B cell (primary cell): ENCODE results near the gene SETBP1.

Experiments
- EZH2 ChIP-seq: IDR thresholded peaks from 2 replicates; pipeline ENCODE4 v1.6.1; 2012; ENCODE audit warnings: borderline replicate concordance, low read depth, mild to moderate bottlenecking, moderate library complexity, low read length; ENCODE audit not compliant: insufficient read depth, poor library complexity, severe bottlenecking
- TF ChIP-seq, protein P1 (sequence below): fragments of 200-600 bp; IDR thresholded peaks from one replicate; pipeline ENCODE4 v1.8.0; 2022; ENCODE audit warnings: antibody characterized with exemption, mild to moderate bottlenecking

GRCh38 chr18:44754567-44754966 lies 73.9 kb downstream of the SETBP1 start:
- TF ChIP-seq, protein P1, sequence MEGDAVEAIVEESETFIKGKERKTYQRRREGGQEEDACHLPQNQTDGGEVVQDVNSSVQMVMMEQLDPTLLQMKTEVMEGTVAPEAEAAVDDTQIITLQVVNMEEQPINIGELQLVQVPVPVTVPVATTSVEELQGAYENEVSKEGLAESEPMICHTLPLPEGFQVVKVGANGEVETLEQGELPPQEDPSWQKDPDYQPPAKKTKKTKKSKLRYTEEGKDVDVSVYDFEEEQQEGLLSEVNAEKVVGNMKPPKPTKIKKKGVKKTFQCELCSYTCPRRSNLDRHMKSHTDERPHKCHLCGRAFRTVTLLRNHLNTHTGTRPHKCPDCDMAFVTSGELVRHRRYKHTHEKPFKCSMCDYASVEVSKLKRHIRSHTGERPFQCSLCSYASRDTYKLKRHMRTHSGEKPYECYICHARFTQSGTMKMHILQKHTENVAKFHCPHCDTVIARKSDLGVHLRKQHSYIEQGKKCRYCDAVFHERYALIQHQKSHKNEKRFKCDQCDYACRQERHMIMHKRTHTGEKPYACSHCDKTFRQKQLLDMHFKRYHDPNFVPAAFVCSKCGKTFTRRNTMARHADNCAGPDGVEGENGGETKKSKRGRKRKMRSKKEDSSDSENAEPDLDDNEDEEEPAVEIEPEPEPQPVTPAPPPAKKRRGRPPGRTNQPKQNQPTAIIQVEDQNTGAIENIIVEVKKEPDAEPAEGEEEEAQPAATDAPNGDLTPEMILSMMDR, result no peak
- no peak for TF ChIP-seq EZH2
